ENCODE measurements around the gene ZBTB8OS.
"Not testable (repeated sequence)": the region's sequence is repeated elsewhere in the genome, so short reads cannot be mapped to it uniquely, and the experiment has no call there.

DNA sequence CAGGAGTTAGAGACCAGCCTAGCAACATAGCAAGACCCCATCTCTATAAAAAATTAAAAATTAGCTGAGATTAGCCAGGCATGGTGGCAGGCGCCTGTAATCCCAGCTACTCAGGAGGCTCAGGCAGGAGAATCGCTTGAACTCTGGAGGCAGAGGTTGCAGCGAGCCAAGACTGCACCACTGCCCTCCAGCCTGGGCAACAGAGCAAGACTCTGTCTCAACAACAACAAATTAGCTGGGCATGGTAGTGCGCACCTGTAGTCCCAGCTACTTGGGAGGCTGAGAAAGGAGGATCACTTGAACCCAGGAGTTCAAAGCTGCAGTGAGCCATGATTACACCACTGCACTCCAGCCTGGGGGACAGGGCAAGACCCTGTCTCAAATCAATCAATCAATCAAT lies 20.2 kb downstream of the ZBTB8OS start:
- not testable (repeated sequence) for TF ChIP-seq EZH2 (IDR thresholded peaks at IDR 0.05; ENCODE audit: low read length, missing control alignments)
- TF ChIP-seq, protein P1, sequence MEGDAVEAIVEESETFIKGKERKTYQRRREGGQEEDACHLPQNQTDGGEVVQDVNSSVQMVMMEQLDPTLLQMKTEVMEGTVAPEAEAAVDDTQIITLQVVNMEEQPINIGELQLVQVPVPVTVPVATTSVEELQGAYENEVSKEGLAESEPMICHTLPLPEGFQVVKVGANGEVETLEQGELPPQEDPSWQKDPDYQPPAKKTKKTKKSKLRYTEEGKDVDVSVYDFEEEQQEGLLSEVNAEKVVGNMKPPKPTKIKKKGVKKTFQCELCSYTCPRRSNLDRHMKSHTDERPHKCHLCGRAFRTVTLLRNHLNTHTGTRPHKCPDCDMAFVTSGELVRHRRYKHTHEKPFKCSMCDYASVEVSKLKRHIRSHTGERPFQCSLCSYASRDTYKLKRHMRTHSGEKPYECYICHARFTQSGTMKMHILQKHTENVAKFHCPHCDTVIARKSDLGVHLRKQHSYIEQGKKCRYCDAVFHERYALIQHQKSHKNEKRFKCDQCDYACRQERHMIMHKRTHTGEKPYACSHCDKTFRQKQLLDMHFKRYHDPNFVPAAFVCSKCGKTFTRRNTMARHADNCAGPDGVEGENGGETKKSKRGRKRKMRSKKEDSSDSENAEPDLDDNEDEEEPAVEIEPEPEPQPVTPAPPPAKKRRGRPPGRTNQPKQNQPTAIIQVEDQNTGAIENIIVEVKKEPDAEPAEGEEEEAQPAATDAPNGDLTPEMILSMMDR (conservative IDR thresholded peaks at IDR 0.05 in 1 of 2, IDR thresholded peaks at IDR 0.05 in 1 of 2; ENCODE audit: low read depth in 1 of 2, low read length in 2 of 2), result not testable (repeated sequence)
